Anterior cingulate cortex (tissue), 58 donors: ENCODE measurements around the gene BANF1.
A peak's percentile ranks its signal among the peaks of the same experiment; 100 is the strongest.
"Not testable (repeated sequence)": the region's sequence is repeated elsewhere in the genome, so short reads cannot be mapped to it uniquely, and the experiment has no call there.

ENCODE experiments used
- DNase-seq, 58 donors: peaks; one replicate each; lab custom pipeline; 2025; lab: John Stamatoyannopoulos, UW

Gene BANF1

DNA sequence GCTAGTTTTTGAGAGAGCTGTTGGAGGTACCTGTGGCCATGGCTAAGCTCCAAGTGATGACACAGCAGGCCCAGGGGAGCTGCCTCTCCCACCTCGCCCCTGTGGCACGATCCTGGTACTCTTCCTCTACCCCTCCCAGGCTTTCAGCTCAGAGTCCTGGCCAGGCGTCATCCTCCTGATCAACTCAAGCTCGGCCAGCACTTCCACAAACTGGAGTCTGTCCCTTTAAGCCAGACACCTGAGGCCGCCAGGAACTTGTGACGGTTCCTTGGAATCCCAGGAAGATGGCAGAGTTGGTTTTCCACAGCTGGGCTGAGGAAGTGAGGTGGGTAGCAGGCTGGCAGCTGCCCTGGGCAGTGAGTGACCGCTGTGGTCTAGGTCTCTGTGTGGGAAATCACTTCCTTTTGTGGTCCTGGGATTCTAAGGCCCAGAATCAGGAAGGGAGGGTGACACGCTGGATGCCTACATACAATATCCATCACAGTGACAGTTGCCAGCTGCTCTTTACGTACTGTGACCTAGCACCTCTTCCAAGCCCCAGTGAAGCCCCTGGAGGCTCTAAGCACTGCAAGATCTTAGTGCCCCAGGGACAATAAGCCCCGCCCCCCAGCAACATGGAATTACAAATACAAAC is 6.3 kb downstream of the BANF1 start:
- DNase-seq = no peak

DNA sequence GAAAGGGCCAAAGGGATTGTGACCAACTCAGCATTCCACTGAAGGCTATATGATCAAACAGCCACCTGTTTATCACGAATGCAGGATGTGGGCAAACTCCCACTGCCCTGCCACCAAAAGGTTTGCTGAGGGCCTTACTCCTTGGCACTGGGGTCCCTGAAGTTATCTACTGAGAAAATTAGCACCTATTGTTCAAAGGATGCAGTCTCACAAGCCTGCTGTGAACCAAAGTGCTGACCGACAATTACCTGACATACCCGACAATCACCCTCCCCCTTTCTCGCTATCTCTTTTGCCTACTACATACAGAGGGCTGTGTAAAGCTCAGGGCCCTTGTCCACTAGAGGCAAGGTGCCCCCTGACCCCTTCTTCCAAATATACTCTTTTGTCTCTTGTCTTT is 7.7 kb downstream of the BANF1 start:
- DNase-seq = not testable (repeated sequence)

DNA sequence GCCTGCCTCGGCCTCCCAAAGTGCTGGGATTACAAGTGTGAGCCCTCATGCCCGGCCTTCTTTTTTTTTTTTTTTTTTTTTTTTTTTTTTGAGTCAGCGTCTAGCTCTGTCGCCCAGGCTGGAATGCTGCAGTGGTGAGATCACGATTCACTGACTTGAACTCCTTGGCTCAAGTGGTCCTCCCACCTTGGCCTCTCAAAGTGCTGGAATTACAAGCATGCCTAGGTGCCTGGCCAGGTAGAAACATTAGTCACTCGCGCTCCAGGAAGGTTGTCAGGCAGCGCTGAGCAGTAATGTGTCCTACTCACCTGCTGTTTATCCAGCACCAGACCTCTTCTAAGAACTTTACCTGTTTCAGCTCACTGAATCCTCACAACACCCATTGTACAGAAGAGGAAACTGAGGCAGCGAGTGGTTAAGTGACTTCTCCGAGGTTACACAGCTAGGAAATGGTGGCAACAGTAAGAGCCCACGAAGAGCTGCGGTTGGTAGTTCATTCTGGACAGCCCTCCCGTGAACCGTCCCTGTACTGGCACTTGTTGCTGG is 9.0 kb downstream of the BANF1 start:
- DNase-seq = no peak

DNA sequence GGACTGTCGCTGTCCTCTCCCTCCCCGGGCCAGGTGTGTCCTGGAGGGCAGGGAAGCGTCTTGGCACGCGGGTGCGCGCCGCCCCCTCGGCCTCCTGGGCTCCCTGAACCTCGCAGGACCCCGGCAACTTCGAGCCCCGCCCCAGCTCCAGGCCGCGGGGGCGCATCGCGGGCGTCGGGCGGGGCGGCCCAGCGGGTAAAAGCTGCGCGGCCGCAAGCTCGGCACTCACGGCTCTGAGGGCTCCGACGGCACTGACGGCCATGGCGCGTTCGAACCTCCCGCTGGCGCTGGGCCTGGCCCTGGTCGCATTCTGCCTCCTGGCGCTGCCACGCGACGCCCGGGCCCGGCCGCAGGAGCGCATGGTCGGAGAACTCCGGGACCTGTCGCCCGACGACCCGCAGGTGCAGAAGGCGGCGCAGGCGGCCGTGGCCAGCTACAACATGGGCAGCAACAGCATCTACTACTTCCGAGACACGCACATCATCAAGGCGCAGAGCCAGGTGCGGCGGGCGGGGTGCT is 9.5 kb downstream of the BANF1 start, which contains the start of gene CST6:
TSS of gene CST6 (plus strand) at position 224 of the 519 bp plus-strand sequence. CDS start at position 261, 37 bp downstream.
- no peak for DNase-seq

DNA sequence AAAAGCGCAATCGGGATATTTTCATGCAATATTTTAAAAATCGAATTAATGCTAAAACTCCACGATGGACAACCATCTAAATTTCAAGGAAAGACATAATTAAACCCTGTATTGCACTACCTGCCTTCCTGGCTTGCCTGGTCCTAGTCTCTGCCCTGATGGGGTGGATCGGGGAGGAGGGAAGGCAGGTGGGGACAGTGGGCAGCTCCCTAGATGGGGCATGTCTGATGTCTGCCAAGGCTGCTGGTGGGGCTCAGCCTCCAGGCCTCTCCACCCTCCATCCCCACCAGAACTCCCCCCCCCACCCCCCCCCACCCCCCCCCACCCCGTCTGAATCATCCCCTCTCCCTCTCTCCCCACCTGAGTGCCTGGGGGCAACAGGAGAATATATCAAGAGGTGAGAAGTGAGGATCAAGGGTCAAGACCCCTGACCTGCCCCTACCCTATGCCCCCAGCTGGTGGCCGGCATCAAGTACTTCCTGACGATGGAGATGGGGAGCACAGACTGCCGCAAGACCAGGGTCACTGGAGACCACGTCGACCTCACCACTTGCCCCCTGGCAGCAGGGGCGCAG is 10.2 kb downstream of the BANF1 start:
- no peak for DNase-seq

DNA sequence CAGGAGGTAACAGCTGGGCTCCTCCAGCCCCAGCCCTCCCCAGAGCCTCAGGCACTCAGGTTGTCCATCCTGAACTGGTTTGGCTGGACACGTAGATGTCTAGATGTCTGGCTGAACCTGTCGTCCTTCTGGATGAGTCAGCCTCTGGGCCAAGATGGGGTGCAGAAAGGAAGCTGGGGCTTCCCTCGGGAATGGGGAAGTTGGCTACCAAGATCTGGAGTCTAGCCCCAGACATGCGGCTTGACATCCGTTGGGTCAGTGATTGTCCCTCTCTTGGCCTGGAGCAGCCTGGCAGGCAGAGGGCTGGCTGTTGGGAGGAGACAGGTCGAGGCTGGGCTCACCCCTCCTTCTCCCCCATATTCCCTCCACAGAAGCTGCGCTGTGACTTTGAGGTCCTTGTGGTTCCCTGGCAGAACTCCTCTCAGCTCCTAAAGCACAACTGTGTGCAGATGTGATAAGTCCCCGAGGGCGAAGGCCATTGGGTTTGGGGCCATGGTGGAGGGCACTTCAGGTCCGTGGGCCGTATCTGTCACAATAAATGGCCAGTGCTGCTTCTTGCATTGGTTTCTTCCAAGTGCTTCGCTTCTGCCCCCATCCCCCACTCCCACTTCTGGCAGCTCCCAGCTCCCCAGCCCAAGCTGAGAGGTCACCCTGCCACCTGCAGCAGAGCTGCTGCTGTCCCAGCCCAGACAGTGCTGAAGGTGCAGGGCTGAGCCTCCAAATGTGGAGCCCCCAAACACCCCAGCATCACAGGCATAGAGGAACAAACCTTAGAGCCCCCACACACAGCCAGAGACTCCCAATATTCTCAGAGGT is 10.9 kb downstream of the BANF1 start:
- peak in 1 of 58 donors; percentile 9 for DNase-seq

DNA sequence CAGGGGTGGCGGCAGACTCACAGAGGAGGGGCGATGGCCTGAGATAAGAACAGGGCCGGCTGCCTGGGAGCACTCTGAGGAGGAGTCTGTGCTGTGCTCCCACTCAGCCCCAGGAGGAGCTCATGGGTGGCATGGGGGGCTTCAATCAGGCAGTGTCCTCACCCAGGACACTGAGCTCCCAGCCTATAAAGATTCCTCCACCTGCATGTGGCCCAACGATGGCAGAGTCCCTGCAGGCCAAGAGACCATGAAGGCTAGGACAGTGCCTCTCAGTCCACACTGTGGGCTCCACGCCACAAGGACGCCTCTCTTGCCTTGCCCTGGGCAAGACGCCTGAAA is 11.4 kb downstream of the BANF1 start:
- no peak for DNase-seq

DNA sequence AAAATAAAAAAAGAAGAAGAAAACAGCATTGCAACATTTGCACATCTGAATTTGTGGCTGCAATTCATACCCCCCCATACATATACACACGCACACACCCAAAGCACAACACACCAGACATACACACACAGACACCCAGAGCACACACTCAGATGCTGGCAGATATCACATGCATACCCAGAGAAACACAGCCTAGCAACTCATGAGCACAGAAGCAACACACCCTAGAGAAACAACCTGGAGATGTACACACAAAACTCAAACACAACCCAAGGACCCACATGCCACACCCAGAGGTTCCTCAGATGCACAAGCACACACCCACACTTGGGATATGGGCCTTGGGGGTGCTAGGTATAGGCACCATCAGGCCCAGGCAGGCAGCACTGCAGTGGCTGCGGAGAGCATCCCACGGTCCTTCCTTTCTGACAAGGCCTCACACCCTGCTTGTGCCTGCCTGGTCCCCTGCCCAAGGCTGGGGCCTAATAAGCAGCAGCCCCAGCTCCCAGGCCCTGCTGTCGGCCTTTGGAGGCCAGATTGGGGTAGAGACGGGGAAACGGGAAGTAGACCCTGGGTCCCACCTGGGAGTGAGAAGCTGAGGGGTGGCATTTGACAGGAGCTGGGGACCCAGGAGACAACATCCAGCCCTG is 12.6 kb downstream of the BANF1 start:
- DNase-seq = no peak

DNA sequence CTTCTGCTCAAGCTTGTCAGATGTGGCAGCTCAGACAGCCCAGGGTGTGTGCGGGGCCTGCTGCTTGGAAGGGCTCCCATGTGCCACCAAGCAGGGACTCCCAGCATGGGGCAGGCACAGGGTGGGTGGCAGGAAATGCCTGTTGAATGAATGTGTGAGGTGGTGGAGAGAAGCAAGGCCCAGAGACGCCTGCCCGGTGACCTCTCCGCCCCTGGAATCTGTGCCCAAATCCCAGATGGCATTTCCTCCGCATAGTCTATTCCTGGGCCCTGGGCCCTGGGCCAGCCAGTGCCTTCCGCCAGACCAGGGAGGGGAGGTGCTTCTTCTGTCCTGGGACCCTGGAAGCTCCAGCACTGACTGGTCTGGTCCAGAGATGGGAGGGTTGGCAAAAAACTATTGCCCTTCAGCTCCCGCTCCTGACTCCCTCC is 13.2 kb downstream of the BANF1 start:
- DNase-seq = no peak

DNA sequence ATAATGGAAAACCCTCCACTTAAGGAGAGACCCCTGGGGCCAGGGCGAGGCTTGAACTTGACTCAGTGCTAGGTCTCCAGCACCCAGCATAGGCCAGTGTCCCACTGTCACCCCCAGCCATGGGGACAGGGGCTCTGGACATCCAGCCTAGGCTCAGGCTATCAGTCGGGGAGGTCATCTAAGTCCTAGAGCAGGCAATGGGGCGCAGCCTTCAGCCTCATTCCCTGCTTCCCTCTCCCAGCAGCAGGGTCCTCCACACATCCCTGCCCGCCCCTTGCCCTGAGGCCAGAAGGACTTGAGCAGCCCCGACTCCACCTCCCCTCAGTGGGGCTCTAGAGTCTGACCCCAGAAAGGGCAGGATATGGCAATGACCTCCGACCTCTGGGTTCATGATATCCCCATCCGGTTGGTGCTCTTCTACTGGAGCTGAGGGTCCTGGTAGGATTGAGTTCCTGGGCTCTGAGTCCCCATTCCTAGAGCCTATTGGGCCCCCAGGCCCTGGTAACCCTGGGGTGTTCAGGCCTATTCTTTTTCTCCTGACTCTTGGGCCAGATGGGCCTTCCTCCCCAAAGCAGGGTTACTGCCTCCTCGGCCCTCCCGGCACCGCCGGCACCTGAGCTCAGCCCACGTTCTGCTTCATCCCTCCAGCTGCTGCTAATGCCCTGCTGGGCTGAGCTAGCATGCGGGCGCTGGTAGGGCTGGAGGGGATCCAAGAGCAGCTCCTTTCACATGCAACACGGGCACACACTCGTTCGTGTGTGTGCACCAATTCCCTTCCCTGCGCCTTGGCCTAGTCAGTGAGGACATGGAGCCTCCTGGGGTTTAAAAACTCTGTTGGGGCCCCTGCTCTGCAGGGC is 13.9 kb downstream of the BANF1 start:
- no peak for DNase-seq

DNA sequence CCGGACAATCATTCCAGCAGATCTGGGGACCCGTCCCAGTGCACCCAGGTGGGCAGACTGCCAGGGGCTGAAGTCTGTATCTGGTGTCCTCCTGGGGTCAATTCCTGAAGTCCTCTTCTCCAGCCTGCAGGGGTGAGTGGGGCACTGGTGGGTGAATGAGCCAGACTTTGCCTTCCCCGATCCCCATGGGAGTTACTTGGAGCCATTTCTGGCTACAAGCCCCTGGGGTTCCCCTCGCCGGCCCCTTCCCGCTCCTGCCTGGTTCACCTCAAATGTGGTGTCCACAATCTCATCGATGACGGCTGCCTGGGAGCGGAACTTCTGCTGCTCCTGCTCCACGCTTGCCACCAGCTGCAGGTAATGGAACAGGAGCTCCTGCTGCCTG is 14.5 kb downstream of the BANF1 start:
- no peak for DNase-seq

DNA sequence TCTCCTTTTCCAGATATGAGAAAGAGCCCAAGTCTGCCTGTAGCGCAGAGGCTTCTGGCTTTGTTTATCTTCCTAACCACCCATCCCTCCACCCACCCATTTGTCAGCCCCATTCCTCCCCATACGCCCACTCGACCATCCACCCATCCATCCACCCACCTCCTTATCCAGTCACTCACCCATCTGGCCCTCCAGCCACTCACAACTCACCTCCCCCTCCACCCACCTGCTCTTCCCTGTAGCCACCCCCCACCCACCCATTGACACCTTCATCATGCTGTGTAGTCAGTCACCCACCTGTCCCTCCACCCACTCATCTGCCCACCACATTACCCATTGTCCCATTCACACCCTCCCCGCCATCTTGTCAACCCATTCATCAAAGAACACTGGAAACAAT is 15.0 kb downstream of the BANF1 start:
- DNase-seq = no peak

DNA sequence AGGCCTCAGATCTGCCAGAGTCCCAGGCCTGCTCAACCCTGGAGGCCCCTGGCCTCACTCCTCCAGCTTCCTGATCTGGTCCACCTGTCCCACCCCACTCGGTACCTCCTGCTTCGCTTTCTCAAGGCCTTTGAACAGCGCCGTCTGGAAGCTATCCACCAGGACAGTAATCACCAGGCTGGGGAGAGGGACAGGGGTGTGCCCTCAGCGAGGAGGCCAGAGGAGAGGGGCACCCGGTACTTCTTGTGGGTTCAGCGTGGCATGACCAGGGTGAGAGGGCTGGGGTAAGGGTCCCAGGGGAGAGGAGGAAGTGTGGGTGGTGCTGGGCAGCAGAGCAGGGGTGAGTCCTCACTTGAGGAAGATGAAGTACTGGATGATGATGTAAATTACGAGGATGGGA is 17.9 kb downstream of the BANF1 start:
- DNase-seq = no peak

DNA sequence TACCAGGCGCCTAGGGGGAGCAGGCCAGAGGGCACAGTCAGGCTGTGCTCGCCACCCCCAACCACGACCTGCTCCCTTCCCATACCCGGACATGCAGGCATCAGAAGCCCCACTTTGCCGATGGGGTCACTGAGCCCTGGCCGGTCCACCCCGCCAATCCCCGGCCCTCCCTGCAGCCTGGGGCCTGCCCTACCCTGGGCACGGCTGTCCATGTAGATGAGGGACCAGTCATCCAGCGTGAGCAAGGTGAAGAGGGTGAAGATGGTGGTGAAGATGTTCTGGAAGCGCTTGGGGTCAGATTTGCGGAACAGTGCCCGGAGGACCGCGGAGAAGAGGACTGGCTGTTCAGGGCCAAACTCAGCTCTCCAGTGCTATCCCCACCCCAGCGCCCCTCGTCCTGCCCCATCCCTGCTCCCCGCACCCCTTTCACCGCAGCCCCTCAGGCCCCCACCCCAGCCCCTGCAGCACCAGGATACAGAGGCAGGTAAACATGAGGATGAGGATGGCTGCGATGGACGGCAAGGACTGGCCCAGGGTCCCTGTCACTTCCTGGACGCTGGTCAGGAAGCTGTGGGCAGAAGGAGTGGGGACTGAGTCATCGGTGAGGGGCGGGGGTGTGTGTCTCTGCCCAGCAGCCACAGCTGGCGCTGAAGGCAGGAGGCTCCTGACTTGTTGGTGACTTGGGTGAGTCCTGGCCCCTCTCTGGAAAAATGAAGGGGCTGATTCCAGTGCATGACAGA is 18.5 kb downstream of the BANF1 start:
- DNase-seq = no peak

DNA sequence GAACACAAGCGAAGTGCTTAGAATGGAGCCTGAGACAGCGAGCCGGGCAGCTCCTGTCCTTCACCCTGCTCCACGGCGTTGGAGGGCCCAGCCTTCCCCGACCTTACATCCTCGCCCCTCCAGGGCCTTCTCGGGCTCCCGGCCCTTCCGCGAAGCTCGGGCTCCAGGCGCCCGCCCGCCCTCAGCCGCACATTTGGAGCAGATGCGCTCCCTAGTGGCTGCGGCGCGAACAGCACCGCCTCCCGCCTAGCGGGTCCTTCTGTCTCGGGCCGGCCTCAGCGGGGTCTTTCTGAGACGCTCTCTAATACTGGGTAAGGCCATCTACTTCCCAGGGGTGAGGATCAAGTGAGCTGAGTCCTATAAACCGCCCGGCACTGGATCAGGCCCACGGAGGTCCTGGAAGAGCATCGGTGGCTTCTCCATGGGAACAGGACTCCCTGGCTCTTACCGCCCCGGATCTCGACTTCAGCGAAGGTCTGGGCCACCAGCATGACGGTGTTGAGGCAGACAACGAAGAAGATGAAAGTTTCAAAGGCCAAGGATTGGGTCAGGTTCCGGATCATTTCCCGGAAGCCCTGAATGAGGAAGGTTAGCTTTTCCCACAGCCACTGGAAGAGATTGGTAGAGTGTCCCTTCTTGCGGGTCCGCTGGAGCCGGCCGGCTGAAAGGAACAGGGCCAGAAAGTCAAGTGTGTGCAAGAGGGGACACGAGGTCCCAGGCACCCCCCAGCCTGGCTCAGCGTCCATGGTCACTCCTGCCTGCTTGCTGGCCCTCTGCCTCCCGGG is 20.3 kb downstream of the BANF1 start:
- peak in 45 of 58 donors; percentile 2 to 74 (median 17) for DNase-seq

DNA sequence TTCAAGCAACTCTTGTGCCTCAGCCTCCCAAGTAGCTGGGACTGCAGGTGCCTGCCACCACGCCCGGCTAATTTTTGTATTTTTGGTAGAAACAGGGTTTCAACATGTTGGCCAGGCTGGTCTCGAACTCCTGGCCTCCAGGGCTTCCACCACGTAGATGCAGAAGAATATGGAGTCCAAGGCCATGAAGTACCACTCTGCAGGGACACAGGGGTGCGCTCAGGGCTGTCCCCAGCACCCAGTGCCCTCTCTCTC is 20.8 kb downstream of the BANF1 start:
- not testable (repeated sequence) for DNase-seq

DNA sequence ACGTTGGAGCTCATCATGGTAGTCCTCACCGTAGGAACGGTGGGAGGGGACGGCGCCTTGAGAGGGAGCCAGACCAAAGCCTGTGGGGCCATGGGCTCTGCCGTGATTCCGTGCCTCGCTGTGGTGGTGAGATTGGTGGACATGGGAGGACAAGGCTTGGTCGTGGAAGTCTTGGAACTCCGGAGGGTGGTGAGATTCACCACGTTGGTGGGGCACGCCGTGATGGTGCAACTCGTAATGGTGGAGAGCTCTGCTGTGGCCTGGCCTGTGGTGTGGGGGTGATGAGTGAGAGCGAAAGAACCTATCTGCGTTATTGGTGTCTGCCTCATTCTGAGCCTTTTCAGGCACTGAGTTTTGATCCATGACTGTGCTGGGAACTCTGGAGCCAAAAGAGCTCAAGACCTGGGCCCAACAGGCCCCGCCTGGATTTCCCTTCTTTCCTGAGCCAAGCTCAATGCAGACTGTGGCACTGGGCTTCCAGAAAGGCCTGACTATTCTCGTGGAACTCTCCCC is 23.8 kb downstream of the BANF1 start, which contains the start of gene CATSPER1:
TSS of gene CATSPER1 (minus strand) at position 463 of the 513 bp plus-strand sequence. CDS start at position 363, 100 bp downstream.
- no peak for DNase-seq
